ENCODE measurements around the gene ZIC2. TPM values are rescaled to one million over a fixed set of nuclear protein-coding genes. Genes with fewer than 3 reads are reported as not detected.
A peak's percentile ranks its signal among the peaks of the same experiment; 100 is the strongest.

Gene ZIC2
- total RNA-seq, 1 donor from 2014 or later = not detected

DNA sequence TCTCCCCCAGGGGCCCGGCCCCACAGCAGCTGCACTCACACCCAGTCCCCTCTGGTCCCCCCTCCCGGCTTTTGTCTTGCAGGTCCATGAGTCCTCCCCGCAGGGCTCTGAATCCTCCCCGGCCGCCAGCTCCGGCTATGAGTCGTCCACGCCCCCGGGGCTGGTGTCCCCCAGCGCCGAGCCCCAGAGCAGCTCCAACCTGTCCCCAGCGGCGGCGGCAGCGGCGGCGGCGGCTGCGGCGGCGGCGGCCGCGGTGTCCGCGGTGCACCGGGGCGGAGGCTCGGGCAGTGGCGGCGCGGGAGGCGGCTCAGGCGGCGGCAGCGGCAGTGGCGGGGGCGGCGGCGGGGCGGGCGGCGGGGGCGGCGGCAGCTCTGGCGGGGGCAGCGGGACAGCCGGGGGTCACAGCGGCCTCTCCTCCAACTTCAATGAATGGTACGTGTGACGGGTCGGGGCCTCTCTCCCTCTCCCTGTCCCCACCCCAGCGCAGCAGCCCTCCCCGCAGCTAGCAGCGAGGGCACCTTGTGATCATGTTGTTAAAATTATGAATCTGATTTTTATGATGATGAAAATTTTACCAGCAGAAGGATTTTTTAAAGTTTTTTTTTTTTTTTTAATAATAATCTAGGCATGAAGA, 3.8 kb downstream of the ZIC2 start:
- peaks cover 1% of the 10 kb centered on the region for H3K4me1 Mint-ChIP-seq (ENCODE audit: low read depth)
- H3K4me3 Mint-ChIP-seq (ENCODE audit: low read depth) = no peak overlapping the region
- no peak overlapping the region for H3K27ac Mint-ChIP-seq
- TF ChIP-seq, protein P1, sequence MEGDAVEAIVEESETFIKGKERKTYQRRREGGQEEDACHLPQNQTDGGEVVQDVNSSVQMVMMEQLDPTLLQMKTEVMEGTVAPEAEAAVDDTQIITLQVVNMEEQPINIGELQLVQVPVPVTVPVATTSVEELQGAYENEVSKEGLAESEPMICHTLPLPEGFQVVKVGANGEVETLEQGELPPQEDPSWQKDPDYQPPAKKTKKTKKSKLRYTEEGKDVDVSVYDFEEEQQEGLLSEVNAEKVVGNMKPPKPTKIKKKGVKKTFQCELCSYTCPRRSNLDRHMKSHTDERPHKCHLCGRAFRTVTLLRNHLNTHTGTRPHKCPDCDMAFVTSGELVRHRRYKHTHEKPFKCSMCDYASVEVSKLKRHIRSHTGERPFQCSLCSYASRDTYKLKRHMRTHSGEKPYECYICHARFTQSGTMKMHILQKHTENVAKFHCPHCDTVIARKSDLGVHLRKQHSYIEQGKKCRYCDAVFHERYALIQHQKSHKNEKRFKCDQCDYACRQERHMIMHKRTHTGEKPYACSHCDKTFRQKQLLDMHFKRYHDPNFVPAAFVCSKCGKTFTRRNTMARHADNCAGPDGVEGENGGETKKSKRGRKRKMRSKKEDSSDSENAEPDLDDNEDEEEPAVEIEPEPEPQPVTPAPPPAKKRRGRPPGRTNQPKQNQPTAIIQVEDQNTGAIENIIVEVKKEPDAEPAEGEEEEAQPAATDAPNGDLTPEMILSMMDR (IDR thresholded peaks at IDR 0.05; ENCODE audit: unreplicated experiment) = no peak
- no peaks in the 10 kb centered on the region for H3K9me3 Mint-ChIP-seq (ENCODE audit: low read depth)
- no peak for DNase-seq (ENCODE audit: low spot score, unreplicated experiment)
- no peaks in the 10 kb centered on the region for H3K36me3 Mint-ChIP-seq (ENCODE audit: insufficient read depth)
- H3K27me3 Mint-ChIP-seq = peaks cover 74% of the 10 kb centered on the region

DNA sequence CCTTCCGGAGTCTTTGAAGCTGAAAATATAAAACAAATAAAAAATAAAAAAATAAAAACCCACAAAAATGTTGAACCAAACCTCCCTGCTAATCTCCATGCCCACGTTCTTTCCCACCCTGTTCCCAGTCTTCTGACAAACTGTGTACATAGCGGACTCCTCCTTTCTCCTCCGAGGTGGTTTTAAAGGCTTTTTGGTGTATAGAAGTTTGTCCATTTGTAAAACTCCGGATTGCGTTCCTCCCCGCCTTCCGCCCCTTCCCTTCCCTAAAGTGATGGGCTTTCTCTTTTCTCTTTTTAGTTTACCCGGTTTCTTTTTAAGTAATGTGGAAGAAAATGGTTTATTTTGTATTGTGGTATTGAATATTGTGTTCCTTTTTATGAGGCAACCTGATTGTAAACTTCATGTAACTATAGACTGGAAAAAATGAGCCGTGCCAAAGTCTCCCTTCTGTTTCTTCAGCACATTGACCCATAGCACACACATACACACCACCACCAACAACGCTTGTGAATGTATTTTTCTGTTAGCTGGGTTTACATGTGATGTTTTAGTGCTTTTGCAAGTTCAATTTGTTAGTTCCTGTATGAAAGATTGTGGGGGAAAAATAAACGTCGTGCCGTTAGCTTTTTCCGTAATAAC, 4.4 kb downstream of the ZIC2 start:
- Mint-ChIP-seq H3K4me3 (ENCODE audit: low read depth) (no peak overlapping the region), H3K9me3 (ENCODE audit: low read depth) (no peaks in the 10 kb centered on the region), H3K27me3 (peaks cover 79% of the 10 kb centered on the region), H3K36me3 (ENCODE audit: insufficient read depth) (no peaks in the 10 kb centered on the region), H3K4me1 (ENCODE audit: low read depth) (peaks cover 1% of the 10 kb centered on the region), H3K27ac (peak overlapping the region; percentile 34)
- TF ChIP-seq, protein P1 (IDR thresholded peaks at IDR 0.05; ENCODE audit: unreplicated experiment) = no peak
- no peak for DNase-seq (ENCODE audit: low spot score, unreplicated experiment)

DNA sequence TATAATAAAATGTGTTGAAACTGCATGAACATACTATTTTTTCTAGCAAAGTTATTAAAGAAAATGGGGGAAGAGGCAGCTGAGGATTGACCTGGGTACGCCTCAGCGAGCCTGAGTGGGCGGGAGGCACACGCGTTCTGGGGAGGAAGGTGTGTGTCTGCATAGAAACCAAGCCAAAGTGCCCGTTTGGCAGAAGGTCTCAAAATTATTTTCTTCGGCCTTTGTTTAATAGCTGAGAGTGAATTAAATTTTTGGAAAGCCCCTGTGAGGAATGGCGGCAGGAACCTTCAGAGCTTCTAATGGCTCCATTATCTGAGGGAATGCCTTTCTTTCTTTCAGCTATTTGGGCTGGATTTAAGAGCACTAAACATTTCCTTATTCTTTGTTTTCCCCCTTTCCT, 5.2 kb downstream of the ZIC2 start:
- Mint-ChIP-seq H3K36me3 (ENCODE audit: insufficient read depth) (no peaks in the 10 kb centered on the region), H3K4me1 (ENCODE audit: low read depth) (peaks cover 1% of the 10 kb centered on the region), H3K27me3 (peaks cover 86% of the 10 kb centered on the region), H3K27ac (no peak overlapping the region), H3K4me3 (ENCODE audit: low read depth) (no peak overlapping the region), H3K9me3 (ENCODE audit: low read depth) (no peaks in the 10 kb centered on the region)
- no peak for DNase-seq (ENCODE audit: low spot score, unreplicated experiment)
- TF ChIP-seq, protein P1 (IDR thresholded peaks at IDR 0.05; ENCODE audit: unreplicated experiment) = no peak

DNA sequence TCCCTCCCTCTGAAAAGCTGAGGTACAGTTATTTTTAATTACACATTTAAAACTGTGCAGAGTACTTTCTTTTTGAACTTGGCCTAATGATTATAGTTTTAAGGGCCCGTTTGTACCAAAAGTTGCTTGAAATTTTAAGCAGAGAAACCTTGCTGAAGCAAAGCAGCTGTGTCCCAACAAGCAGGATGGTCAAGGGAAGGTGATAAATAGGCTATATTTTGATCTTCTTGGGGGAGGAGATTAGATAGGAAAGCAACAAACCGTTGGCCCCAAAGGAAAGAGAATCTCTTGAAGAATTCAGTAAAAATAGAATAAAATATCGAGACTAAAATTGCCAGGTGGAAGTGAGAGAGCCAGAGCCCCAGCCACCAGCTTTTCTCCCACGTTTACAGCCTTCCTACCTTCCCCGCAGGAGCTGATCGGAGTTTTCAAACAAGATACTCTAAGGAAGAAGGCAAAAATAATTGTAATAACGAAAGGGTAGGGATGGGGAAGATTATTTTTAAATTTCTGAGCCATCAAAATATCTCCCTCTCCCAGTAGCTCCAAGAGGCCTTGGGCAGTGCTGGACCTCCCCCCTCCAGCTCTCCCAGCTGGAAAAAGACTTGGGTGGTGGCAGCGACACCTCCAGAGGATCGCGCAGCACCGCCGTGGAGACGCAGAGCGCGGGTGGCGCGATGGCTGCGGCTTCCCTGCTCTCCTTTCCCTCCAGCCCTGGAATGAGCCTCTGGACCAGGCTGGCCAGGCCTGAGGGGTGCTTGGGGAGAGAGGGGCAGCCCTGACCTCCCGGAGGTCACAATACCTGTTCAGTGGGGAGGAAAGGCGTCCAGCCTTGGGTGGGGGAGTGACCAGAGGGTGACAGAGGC, 5.8 kb downstream of the ZIC2 start:
- no peak for DNase-seq (ENCODE audit: low spot score, unreplicated experiment)
- H3K27ac Mint-ChIP-seq = peak overlapping the region; percentile 47
- peaks cover 1% of the 10 kb centered on the region for H3K4me1 Mint-ChIP-seq (ENCODE audit: low read depth)
- peaks cover 92% of the 10 kb centered on the region for H3K27me3 Mint-ChIP-seq
- TF ChIP-seq, protein P1 (IDR thresholded peaks at IDR 0.05; ENCODE audit: unreplicated experiment) = no peak
- H3K4me3 Mint-ChIP-seq (ENCODE audit: low read depth) = no peak overlapping the region
- no peaks in the 10 kb centered on the region for H3K9me3 Mint-ChIP-seq (ENCODE audit: low read depth)
- no peaks in the 10 kb centered on the region for H3K36me3 Mint-ChIP-seq (ENCODE audit: insufficient read depth)

DNA sequence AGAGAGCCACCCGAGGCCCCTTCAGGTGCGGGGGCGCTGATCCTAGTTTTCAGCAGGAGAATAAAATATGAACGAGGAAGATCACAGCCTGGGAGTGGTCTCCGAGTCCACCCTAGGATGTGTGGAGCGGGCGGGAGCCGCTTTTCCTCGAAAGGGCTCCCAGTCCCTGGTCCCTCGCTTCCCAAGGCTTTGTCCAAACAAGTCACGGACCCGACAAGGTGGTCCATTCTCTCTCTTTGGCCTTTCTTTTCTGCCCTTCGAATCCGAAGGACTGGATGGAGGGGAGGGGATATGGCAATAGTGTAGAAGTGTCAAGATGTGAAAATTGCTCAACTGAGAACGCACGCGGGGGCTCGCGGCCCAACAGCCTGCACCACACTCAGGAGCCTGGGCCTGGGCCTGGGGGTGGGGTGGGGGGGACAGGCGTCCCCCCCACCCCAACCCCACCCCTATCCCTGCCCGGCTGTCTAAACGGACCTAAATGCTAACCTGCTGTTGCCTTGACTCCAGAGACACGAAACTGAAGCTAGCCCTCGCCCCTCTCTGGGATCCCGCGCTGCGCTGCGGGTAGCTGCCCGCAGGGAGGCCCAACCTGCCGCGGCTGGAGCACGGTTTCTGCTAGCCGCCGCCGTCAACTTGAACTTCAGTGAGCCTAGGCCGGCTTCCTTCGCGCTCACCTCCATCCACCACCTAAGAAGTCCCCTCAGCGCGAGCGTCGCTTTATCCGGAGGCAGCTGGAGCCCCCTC, 7.1 kb downstream of the ZIC2 start:
- H3K36me3 Mint-ChIP-seq (ENCODE audit: insufficient read depth) = no peaks in the 10 kb centered on the region
- peak overlapping the region; percentile 69 for H3K27ac Mint-ChIP-seq
- H3K4me3 Mint-ChIP-seq (ENCODE audit: low read depth) = no peak overlapping the region
- TF ChIP-seq, protein P1 (IDR thresholded peaks at IDR 0.05; ENCODE audit: unreplicated experiment) = no peak
- H3K4me1 Mint-ChIP-seq (ENCODE audit: low read depth) = peaks cover 1% of the 10 kb centered on the region
- no peak for DNase-seq (ENCODE audit: low spot score, unreplicated experiment)
- no peaks in the 10 kb centered on the region for H3K9me3 Mint-ChIP-seq (ENCODE audit: low read depth)
- H3K27me3 Mint-ChIP-seq = peaks cover 92% of the 10 kb centered on the region

All from progenitor cell of endocrine pancreas (in vitro differentiated cells).